Astrocyte (in vitro differentiated cells and primary cell): Measurements from ENCODE around the gene NEAT1. TPM values are rescaled to one million over a fixed set of nuclear protein-coding genes. Genes with fewer than 3 reads are reported as not detected.

Experiments used
- DNase-seq: peaks from one replicate; pipeline ENCODE4 v3.0.0-alpha.2; 2010; ENCODE audit warnings: low read depth
- FAIRE-seq: peaks from 2 replicates; lab custom pipeline; 2011; peaks lifted over from hg19 to GRCh38; lab: Jason Lieb, UNC
- H2AFZ ChIP-seq: 2 replicates; pipeline ENCODE4 v1.6.0; 2012; ENCODE audit warnings: low read depth, low read length, inconsistent platforms
- H3K27ac ChIP-seq: 2 replicates; pipeline ENCODE4 v1.5.1; 2011; ENCODE audit warnings: low read depth, low read length, inconsistent platforms
- H3K27me3 ChIP-seq: 2 replicates; pipeline ENCODE4 v1.6.0; 2011; ENCODE audit warnings: low read length, inconsistent platforms; ENCODE audit not compliant: insufficient read depth
- H3K36me3 ChIP-seq: 2 replicates; pipeline ENCODE4 v1.5.1; 2011; ENCODE audit warnings: low read length, inconsistent platforms; ENCODE audit not compliant: insufficient read depth
- H3K4me1 ChIP-seq: 2 replicates; pipeline ENCODE4 v1.5.1; 2011; ENCODE audit warnings: low read length, inconsistent platforms; ENCODE audit not compliant: insufficient read depth
- H3K4me2 ChIP-seq: 2 replicates; pipeline ENCODE4 v1.6.0; 2012; ENCODE audit warnings: low read length, inconsistent platforms
- H3K4me3 ChIP-seq: 2 replicates; pipeline ENCODE4 v1.5.1; 2011; ENCODE audit warnings: low read depth, mild to moderate bottlenecking, low read length, inconsistent platforms; ENCODE audit not compliant: insufficient read depth
- H3K79me2 ChIP-seq: 2 replicates; pipeline ENCODE4 v1.6.0; 2012; ENCODE audit warnings: mild to moderate bottlenecking, low read length, inconsistent platforms; ENCODE audit not compliant: insufficient read depth
- H3K9ac ChIP-seq: 2 replicates; pipeline ENCODE4 v1.6.0; 2012; ENCODE audit warnings: mild to moderate bottlenecking, low read length, inconsistent platforms
- H3K9me3 ChIP-seq: 2 replicates; pipeline ENCODE4 v1.5.1; 2012; ENCODE audit warnings: low read depth, mild to moderate bottlenecking, low read length, inconsistent platforms; ENCODE audit not compliant: insufficient read depth
- H4K20me1 ChIP-seq: 2 replicates; pipeline ENCODE4 v1.6.0; 2012; ENCODE audit warnings: low read length, inconsistent platforms; ENCODE audit not compliant: insufficient read depth
- H3K27ac Mint-ChIP-seq: one replicate; pipeline ENCODE4 v1.8.0; 2021; ENCODE audit warnings: mild to moderate bottlenecking, mixed read lengths; ENCODE audit not compliant: unreplicated experiment
- H3K27me3 Mint-ChIP-seq: one replicate; pipeline ENCODE4 v1.8.0; 2021; ENCODE audit warnings: low read depth, mixed read lengths; ENCODE audit not compliant: unreplicated experiment
- H3K36me3 Mint-ChIP-seq: one replicate; pipeline ENCODE4 v1.8.0; 2021; ENCODE audit warnings: low read depth, mixed read lengths; ENCODE audit not compliant: unreplicated experiment
- H3K4me1 Mint-ChIP-seq: one replicate; pipeline ENCODE4 v1.8.0; 2021; ENCODE audit warnings: low read depth, mixed read lengths; ENCODE audit not compliant: unreplicated experiment
- H3K4me3 Mint-ChIP-seq: one replicate; pipeline ENCODE4 v1.8.0; 2021; ENCODE audit warnings: mild to moderate bottlenecking, moderate library complexity, mixed read lengths; ENCODE audit not compliant: unreplicated experiment
- H3K9me3 Mint-ChIP-seq: one replicate; pipeline ENCODE4 v1.8.0; 2021; ENCODE audit warnings: mild to moderate bottlenecking, mixed read lengths; ENCODE audit not compliant: unreplicated experiment
- CTCF ChIP-seq: IDR thresholded peaks from 2 replicates; pipeline ENCODE4 v1.5.1; 2011; ENCODE audit warnings: low read depth, mild to moderate bottlenecking, inconsistent platforms, low read length, moderate library complexity; ENCODE audit not compliant: insufficient read depth
- EZH2 ChIP-seq: IDR thresholded peaks from 2 replicates; pipeline ENCODE4 v1.6.1; 2012; ENCODE audit warnings: mild to moderate bottlenecking, low read length, inconsistent platforms; ENCODE audit not compliant: insufficient read depth
- total RNA-seq: library from RNA; stranded (reverse); gene quantifications from 2 replicates; pipeline ENCODE4 v1.2.1, GENCODE V29; 2021

The NEAT1 gene
- total RNA-seq, 1 donor from 2014 or later: 317 TPM

GRCh38 chr11:65488273-65489034 lies 65.9 kb downstream of the NEAT1 start:
- peak overlapping the region; percentile 82 for H3K4me2 ChIP-seq
- peaks cover 32% of the 10 kb centered on the region for H3K79me2 ChIP-seq
- Mint-ChIP-seq H3K27ac (peak overlapping the region; percentile 100), H3K9me3 (no peaks in the 10 kb centered on the region), H3K4me3 (peak overlapping the region; percentile 80), H3K4me1 (peaks cover 84% of the 10 kb centered on the region), H3K27me3 (no peaks in the 10 kb centered on the region), H3K36me3 (no peaks in the 10 kb centered on the region)
- peak overlapping the region; percentile 43 for H3K4me3 ChIP-seq
- no peaks in the 10 kb centered on the region for H4K20me1 ChIP-seq
- H3K36me3 ChIP-seq: no peaks in the 10 kb centered on the region
- FAIRE-seq (no peak), DNase-seq (peak; percentile 64)
- no peaks in the 10 kb centered on the region for H3K27me3 ChIP-seq
- no peak overlapping the region for H2AFZ ChIP-seq
- no peak for TF ChIP-seq CTCF
- TF ChIP-seq EZH2: no peak
- peak overlapping the region; percentile 100 for H3K27ac ChIP-seq
- H3K9ac ChIP-seq: peak overlapping the region; percentile 95
- H3K9me3 ChIP-seq: no peaks in the 10 kb centered on the region
- H3K4me1 ChIP-seq: peaks cover 76% of the 10 kb centered on the region

- H3K4me3 Mint-ChIP-seq: peak overlapping the region; percentile 80
- peak overlapping the region; percentile 100 for H3K27ac Mint-ChIP-seq
- H3K4me1 ChIP-seq: peaks cover 83% of the 10 kb centered on the region
- DNase-seq (peak; percentile 87), FAIRE-seq (no peak)
- H3K79me2 ChIP-seq: peaks cover 32% of the 10 kb centered on the region
- no peaks in the 10 kb centered on the region for H3K36me3 Mint-ChIP-seq
- peak overlapping the region; percentile 95 for H3K9ac ChIP-seq
- H3K4me1 Mint-ChIP-seq: peaks cover 86% of the 10 kb centered on the region
- no peak overlapping the region for H2AFZ ChIP-seq
- H3K27ac ChIP-seq: peak overlapping the region; percentile 100
- no peaks in the 10 kb centered on the region for H3K27me3 Mint-ChIP-seq
- no peaks in the 10 kb centered on the region for H3K36me3 ChIP-seq
- no peaks in the 10 kb centered on the region for H4K20me1 ChIP-seq
- no peak overlapping the region for H3K4me3 ChIP-seq
- no peak for TF ChIP-seq EZH2
- H3K4me2 ChIP-seq: peak overlapping the region; percentile 82
- H3K9me3 ChIP-seq: no peaks in the 10 kb centered on the region
- no peaks in the 10 kb centered on the region for H3K9me3 Mint-ChIP-seq
- no peaks in the 10 kb centered on the region for H3K27me3 ChIP-seq
These were observed 66.6 kb downstream of the NEAT1 start for GRCh38 chr11:65489035-65489705.

GRCh38 chr11:65489706-65490320 lies 67.2 kb downstream of the NEAT1 start:
- Histone ChIP-seq H3K4me2 (peak overlapping the region; percentile 82), H2AFZ (no peak overlapping the region), H3K27me3 (no peaks in the 10 kb centered on the region), H3K36me3 (no peaks in the 10 kb centered on the region), H3K4me1 (peaks cover 90% of the 10 kb centered on the region), H3K4me3 (no peak overlapping the region), H4K20me1 (no peaks in the 10 kb centered on the region), H3K9me3 (no peaks in the 10 kb centered on the region), H3K27ac (peak overlapping the region; percentile 100), H3K79me2 (peaks cover 37% of the 10 kb centered on the region), H3K9ac (peak overlapping the region; percentile 95)
- FAIRE-seq (no peak), DNase-seq (peak; percentile 57)
- Mint-ChIP-seq H3K9me3 (no peaks in the 10 kb centered on the region), H3K27me3 (no peaks in the 10 kb centered on the region), H3K4me1 (peaks cover 89% of the 10 kb centered on the region), H3K36me3 (no peaks in the 10 kb centered on the region), H3K4me3 (peak overlapping the region; percentile 80), H3K27ac (peak overlapping the region; percentile 100)
- no peak for TF ChIP-seq EZH2
- no peak for TF ChIP-seq CTCF
